HepG2 (cell line): Measurements from ENCODE around the gene RPS8.

ENCODE experiments used
- CBX5 ChIP-seq: sonication (generic); formaldehyde crosslinking; IDR thresholded peaks from 2 replicates; pipeline ENCODE4 v1.4.0; 2020; ENCODE audit warnings: missing genetic modification reagents, borderline replicate concordance
- ETV6 ChIP-seq: sonication (generic); formaldehyde crosslinking; conservative IDR thresholded peaks from 2 replicates; pipeline ENCODE4 v1.4.0; 2020; ENCODE audit warnings: missing genetic modification reagents
- HDAC2 ChIP-seq: sonication (generic); formaldehyde crosslinking; IDR thresholded peaks from 2 replicates; pipeline ENCODE4 v1.4.0; 2020; ENCODE audit warnings: missing genetic modification reagents
- HOMEZ ChIP-seq: IDR thresholded peaks from 2 replicates; pipeline ENCODE4 v1.6.1; 2016; ENCODE audit warnings: low read depth
- KDM5B ChIP-seq: sonication (generic); formaldehyde crosslinking; IDR thresholded peaks from 2 replicates; pipeline ENCODE4 v1.4.0; 2020; ENCODE audit warnings: missing genetic modification reagents, mild to moderate bottlenecking, borderline replicate concordance
- POLR2A ChIP-seq, 2 experiments: IDR thresholded peaks; 2 replicates each; pipeline ENCODE4 v1.6.1; 2011; ENCODE audit warnings: low read depth in 2 of 2, low read length in 2 of 2, mild to moderate bottlenecking in 1 of 2, moderate library complexity in 1 of 2; ENCODE audit not compliant: insufficient read depth in 1 of 2
- TRAFD1 ChIP-seq: sonication (generic); formaldehyde crosslinking; IDR thresholded peaks from 2 replicates; pipeline ENCODE4 v1.5.1; 2020; ENCODE audit warnings: missing genetic modification reagents, mild to moderate bottlenecking, borderline replicate concordance
- YY1 ChIP-seq: IDR thresholded peaks from 2 replicates; pipeline ENCODE4 v1.6.1; 2011; ENCODE audit warnings: low read length, low read depth, moderate library complexity, mild to moderate bottlenecking; ENCODE audit not compliant: insufficient read depth, insufficient replicate concordance
- ZBTB33 ChIP-seq: sonication (generic); formaldehyde crosslinking; IDR thresholded peaks from 2 replicates; pipeline ENCODE4 v1.4.0; 2020; ENCODE audit warnings: missing genetic modification reagents
- ZNF276 ChIP-seq: sonication (generic); formaldehyde crosslinking; IDR thresholded peaks from 2 replicates; pipeline ENCODE4 v1.4.0; 2020; ENCODE audit warnings: mild to moderate bottlenecking, low read depth, missing genetic modification reagents

- no peak for TF ChIP-seq TRAFD1 (CRISPR knock-in tag)
- no peak for TF ChIP-seq KDM5B
- TF ChIP-seq ETV6 (CRISPR knock-in tag), result no peak
- TF ChIP-seq HDAC2 (CRISPR knock-in tag), result no peak
- TF ChIP-seq CBX5 (CRISPR knock-in tag), result no peak
- TF ChIP-seq HOMEZ (CRISPR knock-in tag), result no peak
- TF ChIP-seq POLR2A (IDR thresholded peaks at IDR 0.05; ENCODE audit: insufficient read depth in 1 of 2, low read depth in 2 of 2, low read length in 2 of 2), result no peak
- no peak for TF ChIP-seq ZBTB33 (CRISPR knock-in tag)
- no peak for TF ChIP-seq ZNF276 (CRISPR knock-in tag)
- TF ChIP-seq YY1, result no peak
Measured at GRCh38 chr1:44822981-44823451, 47.7 kb downstream of the RPS8 start.
